ENCODE measurements around the gene NDUFV1.
A peak's percentile ranks its signal among the peaks of the same experiment; 100 is the strongest.
"Not testable (repeated sequence)": the region's sequence is repeated elsewhere in the genome, so short reads cannot be mapped to it uniquely, and the experiment has no call there.

NDUFV1 gene

GRCh38 chr11:67632982-67633755 lies 26.4 kb downstream of the NDUFV1 start:
- DNase-seq (ENCODE audit: insufficient read length): no peak
- FAIRE-seq: no peak
- TF ChIP-seq POLR2AphosphoS5 (IDR thresholded peaks at IDR 0.05; ENCODE audit: low read depth, low read length) (no peak), TAF1 (IDR thresholded peaks at IDR 0.05; ENCODE audit: borderline replicate concordance, low read depth, low read length) (no peak), POLR2A (IDR thresholded peaks at IDR 0.05; ENCODE audit: low read depth, low read length) (no peak)

GRCh38 chr11:67633758-67634365 lies 27.1 kb downstream of the NDUFV1 start:
- no peak for DNase-seq (ENCODE audit: insufficient read length)
- FAIRE-seq: no peak
- TF ChIP-seq TAF1 (IDR thresholded peaks at IDR 0.05; ENCODE audit: borderline replicate concordance, low read depth, low read length): no peak
- no peak for TF ChIP-seq POLR2AphosphoS5 (IDR thresholded peaks at IDR 0.05; ENCODE audit: low read depth, low read length)
- TF ChIP-seq POLR2A (IDR thresholded peaks at IDR 0.05; ENCODE audit: low read depth, low read length): no peak

- no peak for TF ChIP-seq POLR2A (IDR thresholded peaks at IDR 0.05; ENCODE audit: low read depth, low read length)
- TF ChIP-seq POLR2AphosphoS5 (IDR thresholded peaks at IDR 0.05; ENCODE audit: low read depth, low read length): no peak
- TF ChIP-seq TAF1 (IDR thresholded peaks at IDR 0.05; ENCODE audit: borderline replicate concordance, low read depth, low read length): no peak
- FAIRE-seq (no peak), DNase-seq (ENCODE audit: insufficient read length) (no peak)
Observed at GRCh38 chr11:67634366-67635230, 27.9 kb downstream of the NDUFV1 start.

- TF ChIP-seq TAF1 (IDR thresholded peaks at IDR 0.05; ENCODE audit: borderline replicate concordance, low read depth, low read length) (no peak), POLR2A (IDR thresholded peaks at IDR 0.05; ENCODE audit: low read depth, low read length) (no peak), POLR2AphosphoS5 (IDR thresholded peaks at IDR 0.05; ENCODE audit: low read depth, low read length) (no peak)
- DNase-seq (ENCODE audit: insufficient read length) (no peak), FAIRE-seq (no peak)
Observed at GRCh38 chr11:67635231-67635521, 28.4 kb downstream of the NDUFV1 start.

- DNase-seq (ENCODE audit: insufficient read length): no peak
- peak; percentile 82 for FAIRE-seq
- TF ChIP-seq POLR2A (IDR thresholded peaks at IDR 0.05; ENCODE audit: low read depth, low read length) (no peak), TAF1 (IDR thresholded peaks at IDR 0.05; ENCODE audit: borderline replicate concordance, low read depth, low read length) (no peak), POLR2AphosphoS5 (IDR thresholded peaks at IDR 0.05; ENCODE audit: low read depth, low read length) (no peak)
Observed at GRCh38 chr11:67636962-67637361, 30.2 kb downstream of the NDUFV1 start.

GRCh38 chr11:67637441-67637840 lies 30.7 kb downstream of the NDUFV1 start:
- DNase-seq (ENCODE audit: insufficient read length); FAIRE-seq: not testable (repeated sequence)

GRCh38 chr11:67638535-67639437 lies 32.0 kb downstream of the NDUFV1 start:
- DNase-seq (ENCODE audit: insufficient read length): no peak
- TF ChIP-seq POLR2A (IDR thresholded peaks at IDR 0.05; ENCODE audit: low read depth, low read length) (no peak), POLR2AphosphoS5 (IDR thresholded peaks at IDR 0.05; ENCODE audit: low read depth, low read length) (no peak), TAF1 (IDR thresholded peaks at IDR 0.05; ENCODE audit: borderline replicate concordance, low read depth, low read length) (no peak)
- no peak for FAIRE-seq

GRCh38 chr11:67639438-67639859 lies 32.7 kb downstream of the NDUFV1 start, which contains the start of gene TBX10:
Gene TBX10 (minus strand): TSS chr11:67639763. CDS start chr11:67639472, 291 bp downstream.
- DNase-seq (ENCODE audit: insufficient read length) (peak; percentile 16), FAIRE-seq (no peak)
- TF ChIP-seq TAF1 (IDR thresholded peaks at IDR 0.05; ENCODE audit: borderline replicate concordance, low read depth, low read length) (no peak), POLR2AphosphoS5 (IDR thresholded peaks at IDR 0.05; ENCODE audit: low read depth, low read length) (no peak), POLR2A (IDR thresholded peaks at IDR 0.05; ENCODE audit: low read depth, low read length) (no peak)

GRCh38 chr11:67640021-67640757 lies 33.5 kb downstream of the NDUFV1 start:
- TF ChIP-seq POLR2AphosphoS5 (IDR thresholded peaks at IDR 0.05; ENCODE audit: low read depth, low read length): no peak
- TF ChIP-seq POLR2A (IDR thresholded peaks at IDR 0.05; ENCODE audit: low read depth, low read length): no peak
- TF ChIP-seq TAF1 (IDR thresholded peaks at IDR 0.05; ENCODE audit: borderline replicate concordance, low read depth, low read length): no peak
- FAIRE-seq: peak; percentile 95
- peak; percentile 77 for DNase-seq (ENCODE audit: insufficient read length)

GRCh38 chr11:67640758-67641337 lies 34.1 kb downstream of the NDUFV1 start:
- TF ChIP-seq POLR2AphosphoS5 (IDR thresholded peaks at IDR 0.05; ENCODE audit: low read depth, low read length) (no peak), POLR2A (IDR thresholded peaks at IDR 0.05; ENCODE audit: low read depth, low read length) (no peak), TAF1 (IDR thresholded peaks at IDR 0.05; ENCODE audit: borderline replicate concordance, low read depth, low read length) (no peak)
- peak; percentile 21 for FAIRE-seq
- peak; percentile 19 for DNase-seq (ENCODE audit: insufficient read length)
